Activated CD8-positive, alpha-beta memory T cell treated with anti-CD3 and anti-CD28 coated beads for 1 hour (primary cell): ENCODE measurements around the gene LIPC.

ENCODE experiments used
- DNase-seq, 2 donors: peaks; one replicate each; pipeline ENCODE4 v3.0.0-alpha.2; 2020; ENCODE audit warnings: low read depth in 1 of 2; ENCODE audit errors: extremely low read depth in 1 of 2

The LIPC gene

DNA sequence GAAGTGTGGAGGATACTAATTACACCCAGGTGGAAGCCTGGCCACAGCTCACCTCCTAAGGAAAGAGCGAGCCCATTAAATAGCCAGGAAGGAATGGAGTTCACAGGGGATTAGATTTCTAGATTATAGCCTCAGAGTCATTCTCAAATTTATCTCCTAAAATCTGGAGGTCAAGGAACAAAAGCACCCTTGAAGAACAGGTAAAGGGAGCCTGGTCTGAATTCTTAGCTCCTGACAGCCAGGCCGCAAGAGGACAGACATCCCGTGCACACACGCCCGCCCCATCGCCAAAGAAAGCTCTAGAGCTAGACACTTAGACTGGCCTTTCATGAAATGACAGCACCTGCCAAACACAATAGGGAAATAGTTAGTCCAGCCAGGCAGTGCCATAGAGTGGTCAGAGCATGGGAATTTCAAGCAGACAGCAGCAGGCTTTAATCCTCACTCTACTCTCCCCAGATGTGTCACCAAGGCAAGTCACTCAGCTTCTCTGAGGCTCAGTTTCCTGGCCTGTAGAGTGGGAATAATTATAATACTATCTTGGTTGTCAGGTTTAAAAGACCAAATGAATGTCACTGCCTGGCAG, 59.2 kb downstream of the LIPC start:
- no peak for DNase-seq

- no peak for DNase-seq
Measured at GRCh38 chr15:58491499-58492202, 59.9 kb downstream of the LIPC start.

- no peak for DNase-seq
Measured at GRCh38 chr15:58492661-58493397, 61.0 kb downstream of the LIPC start.

DNA sequence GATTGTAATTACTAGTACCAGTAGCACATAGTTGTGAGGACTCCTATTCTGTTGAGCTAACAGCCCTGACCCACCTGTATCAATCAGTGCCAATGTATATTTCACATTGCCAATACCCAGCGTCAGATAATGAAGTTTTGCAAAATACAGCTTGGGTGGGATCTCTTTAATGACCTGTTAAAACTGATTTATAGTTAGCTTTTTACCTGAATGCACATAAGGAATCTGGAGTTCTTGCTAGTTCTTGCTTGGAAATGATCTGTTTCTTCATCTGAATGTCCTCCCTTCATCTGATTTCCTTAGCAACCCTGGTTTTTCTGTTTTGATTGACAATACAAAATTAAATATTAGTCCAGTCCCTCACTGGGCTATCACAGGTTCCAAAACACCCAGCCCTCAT, 62.8 kb downstream of the LIPC start:
- no peak for DNase-seq

GRCh38 chr15:58495891-58496408, 64.2 kb downstream of the LIPC start:
- DNase-seq: no peak

DNA sequence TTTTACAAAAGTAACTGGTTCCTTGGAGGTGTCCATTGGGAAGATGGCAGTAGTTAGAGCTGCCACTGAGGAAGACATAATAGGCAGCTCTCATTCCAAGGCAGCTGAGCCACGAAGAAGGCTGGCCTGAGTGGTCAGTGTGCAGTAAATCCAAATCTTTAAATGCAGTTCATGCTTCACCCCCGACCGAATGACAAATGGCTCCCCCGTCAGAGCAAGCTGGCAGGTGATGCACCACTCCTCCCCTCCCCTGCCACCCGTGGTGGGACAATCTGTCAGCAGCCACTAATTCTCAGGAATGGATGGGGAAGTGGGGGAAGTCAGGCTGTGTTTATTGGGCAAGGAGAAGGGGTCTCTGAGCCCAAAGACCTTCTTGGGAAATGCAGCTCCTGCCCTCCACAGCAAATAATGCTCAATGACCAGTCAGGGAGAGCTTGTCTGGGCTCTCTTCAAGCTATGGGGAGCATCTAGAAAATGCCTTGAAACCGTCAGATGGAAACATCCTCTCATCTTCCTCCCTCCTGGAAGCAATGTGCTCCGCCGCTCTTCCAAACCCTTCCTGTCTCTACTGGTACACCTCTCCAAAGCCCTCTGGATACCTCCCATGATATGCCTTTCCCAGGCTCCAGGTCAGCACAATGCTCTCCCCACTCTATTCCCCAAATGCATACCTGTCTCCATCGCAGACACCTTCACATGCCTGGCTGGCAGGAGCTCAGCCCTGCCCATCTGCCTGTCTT, 65.4 kb downstream of the LIPC start:
- DNase-seq: no peak

- DNase-seq: no peak
Measured at GRCh38 chr15:58498821-58499580, 67.2 kb downstream of the LIPC start.

- DNase-seq: no peak
Measured at GRCh38 chr15:58501006-58501405, 69.2 kb downstream of the LIPC start.

DNA sequence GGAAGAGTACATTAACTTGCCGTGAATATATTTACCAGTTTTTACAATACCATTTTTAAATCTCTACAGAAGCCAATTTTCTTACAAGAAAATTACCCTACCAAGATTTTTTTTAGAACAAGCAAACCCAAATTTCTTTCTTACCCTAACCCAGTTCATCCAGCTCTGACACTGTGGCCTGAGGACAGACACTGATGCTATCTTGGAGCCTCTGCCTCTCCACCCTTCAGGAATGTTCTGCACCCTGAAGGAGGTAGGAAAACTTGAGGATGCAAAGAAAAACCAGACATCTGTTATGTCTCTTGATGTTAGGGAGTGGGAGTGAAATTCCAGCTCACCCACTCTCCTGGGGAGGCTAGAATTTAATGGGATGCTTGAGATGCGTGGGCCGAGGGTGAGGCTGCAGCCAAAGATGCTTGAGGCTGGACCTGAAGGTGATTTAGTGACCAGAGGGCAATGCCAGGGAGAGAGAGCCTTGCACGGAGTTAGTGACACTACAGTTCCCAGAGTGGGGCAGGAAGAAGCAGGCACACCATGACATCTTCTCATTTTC, 69.9 kb downstream of the LIPC start:
- no peak for DNase-seq

GRCh38 chr15:58503139-58504027, 71.6 kb downstream of the LIPC start:
- no peak for DNase-seq

GRCh38 chr15:58504674-58505234, 73.0 kb downstream of the LIPC start:
- DNase-seq: no peak

- no peak for DNase-seq
Measured at GRCh38 chr15:58505581-58505980, 73.8 kb downstream of the LIPC start.

DNA sequence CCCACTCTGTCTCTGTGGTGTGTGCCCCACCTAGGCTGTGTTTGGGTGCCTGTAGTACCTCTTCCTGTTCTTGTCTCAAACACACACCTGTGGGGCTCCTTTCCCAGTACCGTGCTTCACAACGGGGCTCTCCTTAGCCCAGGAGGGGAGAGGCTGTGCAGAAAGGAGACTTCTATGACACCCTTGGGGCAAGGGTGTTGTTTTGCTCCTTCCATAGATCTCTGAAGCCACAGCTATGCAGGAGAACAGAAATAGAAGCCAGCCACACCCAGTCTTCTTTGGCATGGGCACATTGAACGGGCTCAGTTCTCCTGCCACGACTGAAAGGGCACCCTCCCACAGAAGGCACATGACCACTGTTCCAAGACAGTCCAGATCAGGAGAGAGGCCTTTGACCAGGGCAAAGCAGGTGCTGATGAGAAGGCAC, 74.3 kb downstream of the LIPC start:
- DNase-seq: no peak

DNA sequence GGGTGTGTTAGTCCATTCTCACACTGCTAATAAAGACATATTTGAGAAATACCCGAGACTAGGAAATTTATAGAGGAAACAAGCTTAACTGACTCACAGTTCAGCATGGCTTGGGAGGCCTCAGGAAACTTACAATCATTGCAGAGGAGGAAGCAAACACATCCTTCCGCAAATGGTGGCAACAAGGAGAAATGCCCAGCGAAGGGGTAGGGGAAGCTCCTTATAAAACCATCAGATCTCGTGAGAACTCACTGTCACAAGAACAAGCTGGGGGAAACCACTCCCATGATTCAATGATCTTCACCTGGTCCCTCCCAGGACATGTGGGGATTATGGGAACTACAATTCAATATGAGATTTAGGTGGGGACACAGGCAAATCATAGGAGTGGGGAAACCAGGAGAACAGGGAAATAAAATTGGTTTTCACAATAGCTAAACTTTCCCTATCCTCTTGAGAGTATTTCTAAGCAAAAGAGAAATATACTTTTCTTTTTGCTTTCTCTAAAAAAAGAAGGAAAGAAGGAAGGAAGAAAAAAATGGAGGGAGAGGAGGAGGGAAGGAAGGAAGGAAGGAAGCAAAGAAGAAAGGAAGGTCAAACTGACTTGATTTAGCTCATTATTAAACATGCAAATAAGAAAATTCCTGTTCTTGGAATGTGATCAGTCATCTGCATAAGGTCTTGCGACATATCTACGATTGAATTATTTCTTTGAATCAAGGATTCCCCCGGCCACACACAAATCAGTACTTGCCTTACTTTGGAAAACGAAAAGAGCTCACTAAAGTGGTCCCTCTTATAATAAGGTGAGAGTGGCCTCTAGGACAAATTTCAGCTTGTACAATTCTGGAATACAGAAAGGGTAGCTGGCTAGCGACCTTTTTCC, 75.2 kb downstream of the LIPC start:
- no peak for DNase-seq

DNA sequence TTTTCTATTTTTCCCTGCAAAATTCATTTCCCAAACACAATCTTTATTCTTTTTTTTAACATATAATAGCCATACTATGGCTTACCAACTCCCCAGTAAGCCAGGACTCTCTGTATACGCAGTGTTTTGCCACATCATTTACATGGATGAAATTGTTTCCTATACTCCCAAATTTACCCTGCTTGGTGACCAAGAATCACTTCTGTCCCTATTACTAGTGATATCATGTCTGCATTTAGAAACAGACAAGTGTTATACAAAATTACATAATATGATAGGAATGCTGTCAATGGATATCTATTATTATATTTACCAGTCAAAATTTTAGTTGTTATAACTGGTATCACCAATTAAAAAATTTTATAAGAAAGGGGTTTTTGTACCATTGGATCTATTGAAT, 77.8 kb downstream of the LIPC start:
- DNase-seq: no peak

DNA sequence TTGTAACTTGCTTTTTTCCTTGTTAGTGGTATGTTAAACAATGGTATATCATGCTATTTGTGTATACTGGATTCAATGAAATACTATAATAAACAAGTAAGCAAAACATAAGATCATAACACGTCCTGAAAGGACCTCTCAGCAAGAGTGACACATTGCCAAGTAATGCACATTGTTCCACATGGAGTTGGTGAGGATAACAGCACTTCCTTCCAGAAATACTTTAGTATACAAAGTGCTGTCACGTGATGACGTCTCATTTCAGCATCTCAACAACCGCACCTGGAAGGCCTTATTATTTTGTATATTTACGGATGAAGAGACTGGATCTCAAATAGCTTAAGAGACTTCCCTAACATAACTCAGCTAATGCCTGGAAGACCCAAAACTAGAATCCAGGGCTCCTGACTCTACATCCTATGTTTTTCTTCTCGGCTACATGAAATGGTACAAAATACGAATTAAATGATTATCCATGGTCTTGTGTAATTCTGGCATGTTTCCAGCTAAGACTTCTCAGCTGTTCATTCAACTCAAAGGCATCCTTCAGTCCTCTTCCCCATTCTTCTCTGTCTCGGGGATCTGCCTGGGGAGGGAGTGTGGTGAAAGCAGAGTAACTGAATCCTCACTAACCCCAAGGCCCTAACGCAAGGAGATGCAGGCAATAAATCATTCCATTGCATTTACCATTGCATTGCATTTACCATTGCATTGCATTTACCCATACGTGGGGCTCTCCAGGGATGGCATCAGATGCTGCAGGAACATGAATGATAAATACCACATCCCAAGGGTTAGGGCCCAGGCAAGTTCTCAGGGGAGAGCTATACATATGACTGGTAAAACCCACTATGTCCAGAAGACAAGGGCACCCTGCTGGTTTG, 79.2 kb downstream of the LIPC start:
- DNase-seq: no peak

- DNase-seq: no peak
Measured at GRCh38 chr15:58511599-58511987, 79.8 kb downstream of the LIPC start.
